Testis (tissue), 2 donors: ENCODE measurements around the gene NPR1.

Source experiments
- CTCF ChIP-seq, 3 experiments: fragments of 450-650 bp in 2 of 3; fragments of 200-600 bp in 1 of 3; sonication (generic) in 1 of 3; IDR thresholded peaks; one replicate each; pipeline ENCODE4 v1.5.1; 2016 to 2019; ENCODE audit warnings: antibody characterized with exemption in 3 of 3, mild to moderate bottlenecking in 2 of 3, moderate library complexity in 1 of 3
- POLR2A ChIP-seq: fragments of 450-650 bp; IDR thresholded peaks from one replicate; pipeline ENCODE4 v1.6.1; 2017; ENCODE audit warnings: antibody characterized with exemption, mild to moderate bottlenecking, moderate library complexity

GRCh38 chr1:153640861-153641260 is 37.6 kb upstream of the NPR1 start:
- TF ChIP-seq CTCF (IDR thresholded peaks at IDR 0.05) (no peak), POLR2A (no peak)
